CD4-positive, alpha-beta memory T cell (primary cell): ENCODE results near the gene RERE. TPM values are rescaled to one million over a fixed set of nuclear protein-coding genes. Genes with fewer than 3 reads are reported as not detected.

Experiments
- CTCF ChIA-PET: fragments of 350-600 bp; sonication (Branson Sonifier 250); formaldehyde crosslinking; loops from one replicate; lab custom pipeline; 2021; ENCODE audit warnings: inconsistent platforms; ENCODE audit not compliant: partially characterized antibody; lab: Charles Lee
- POLR2A ChIA-PET: fragments of 350-600 bp; sonication (Branson Sonifier 250); formaldehyde crosslinking; loops from one replicate; lab custom pipeline; 2021; ENCODE audit not compliant: partially characterized antibody; lab: Charles Lee
- DNase-seq, 5 donors: peaks; one replicate each; pipeline versions ENCODE4 v3.0.0 to v3.0.0-alpha.2; 2020 to 2022; ENCODE audit warnings: mixed read lengths in 1 of 5
- H3K27ac ChIP-seq: one replicate; pipeline ENCODE4 v1.7.0; 2013; ENCODE audit warnings: low read depth, low read length
- H3K27me3 ChIP-seq: 2 replicates; pipeline ENCODE4 v1.7.0; 2013; ENCODE audit warnings: mild to moderate bottlenecking, low read length, moderate library complexity; ENCODE audit not compliant: insufficient read depth
- H3K36me3 ChIP-seq: 2 replicates; pipeline ENCODE4 v1.7.0; 2013; ENCODE audit warnings: mild to moderate bottlenecking, low read length, moderate library complexity; ENCODE audit not compliant: insufficient read depth
- H3K4me1 ChIP-seq: 2 replicates; pipeline ENCODE4 v1.7.0; 2013; ENCODE audit warnings: mild to moderate bottlenecking, low read length, moderate library complexity; ENCODE audit not compliant: insufficient read depth
- H3K4me3 ChIP-seq, 2 donors: one replicate each; pipeline ENCODE4 v1.7.0; 2013; ENCODE audit warnings: low read length in 2 of 2, mild to moderate bottlenecking in 1 of 2
- H3K9me3 ChIP-seq, 2 donors: one replicate each; pipeline ENCODE4 v1.7.0; 2013; ENCODE audit warnings: low read length in 2 of 2, control low read depth in 1 of 2; ENCODE audit not compliant: control insufficient read depth in 1 of 2
- H3K27ac Mint-ChIP-seq, 7 donors: one replicate each; pipeline ENCODE4 v1.8.0; 2020 to 2021; ENCODE audit warnings: mixed read lengths in 7 of 7, mild to moderate bottlenecking in 6 of 7, inconsistent platforms in 3 of 7, moderate library complexity in 3 of 7
- H3K27me3 Mint-ChIP-seq, 2 donors: one replicate each; pipeline ENCODE4 v1.8.0; 2020 to 2021; ENCODE audit warnings: mixed read lengths in 2 of 2
- H3K36me3 Mint-ChIP-seq, 2 donors: one replicate each; pipeline ENCODE4 v1.8.0; 2020 to 2021; ENCODE audit warnings: mixed read lengths in 2 of 2, inconsistent platforms in 1 of 2, mild to moderate bottlenecking in 1 of 2
- H3K4me1 Mint-ChIP-seq, 4 donors: one replicate each; pipeline ENCODE4 v1.8.0; 2020 to 2021; ENCODE audit warnings: mixed read lengths in 4 of 4, mild to moderate bottlenecking in 1 of 4
- H3K4me3 Mint-ChIP-seq, 8 donors: one replicate each; pipeline ENCODE4 v1.8.0; 2020 to 2021; ENCODE audit warnings: mixed read lengths in 8 of 8, mild to moderate bottlenecking in 7 of 8, moderate library complexity in 6 of 8, inconsistent platforms in 3 of 8
- H3K9me3 Mint-ChIP-seq, 8 donors: one replicate each; pipeline ENCODE4 v1.8.0; 2020 to 2021; ENCODE audit warnings: mixed read lengths in 8 of 8, mild to moderate bottlenecking in 5 of 8, inconsistent platforms in 3 of 8, moderate library complexity in 1 of 8
- intact Hi-C: fragments of 100-400 bp; cut with micrococcal nuclease; formaldehyde crosslinking; loops from one replicate; pipeline ENCODE4 v1.15.1; 2023
- polyA plus RNA-seq, 2 donors: library from polyadenylated mRNA; unstranded; fragments of 300-500 nt; fragmentation: Illumina TruSeq; gene quantifications; one replicate each; pipeline ENCODE4 v1.2.3, GENCODE V29; 2021
- total RNA-seq, 2 experiments: library from RNA; stranded (reverse); gene quantifications; one replicate each; pipeline ENCODE4 v1.2.3, GENCODE V29; 2021

RERE gene
- total and polyA plus RNA-seq, 4 experiments from 2014 or later = 0.38 to 117 (median 60.3) TPM

DNA sequence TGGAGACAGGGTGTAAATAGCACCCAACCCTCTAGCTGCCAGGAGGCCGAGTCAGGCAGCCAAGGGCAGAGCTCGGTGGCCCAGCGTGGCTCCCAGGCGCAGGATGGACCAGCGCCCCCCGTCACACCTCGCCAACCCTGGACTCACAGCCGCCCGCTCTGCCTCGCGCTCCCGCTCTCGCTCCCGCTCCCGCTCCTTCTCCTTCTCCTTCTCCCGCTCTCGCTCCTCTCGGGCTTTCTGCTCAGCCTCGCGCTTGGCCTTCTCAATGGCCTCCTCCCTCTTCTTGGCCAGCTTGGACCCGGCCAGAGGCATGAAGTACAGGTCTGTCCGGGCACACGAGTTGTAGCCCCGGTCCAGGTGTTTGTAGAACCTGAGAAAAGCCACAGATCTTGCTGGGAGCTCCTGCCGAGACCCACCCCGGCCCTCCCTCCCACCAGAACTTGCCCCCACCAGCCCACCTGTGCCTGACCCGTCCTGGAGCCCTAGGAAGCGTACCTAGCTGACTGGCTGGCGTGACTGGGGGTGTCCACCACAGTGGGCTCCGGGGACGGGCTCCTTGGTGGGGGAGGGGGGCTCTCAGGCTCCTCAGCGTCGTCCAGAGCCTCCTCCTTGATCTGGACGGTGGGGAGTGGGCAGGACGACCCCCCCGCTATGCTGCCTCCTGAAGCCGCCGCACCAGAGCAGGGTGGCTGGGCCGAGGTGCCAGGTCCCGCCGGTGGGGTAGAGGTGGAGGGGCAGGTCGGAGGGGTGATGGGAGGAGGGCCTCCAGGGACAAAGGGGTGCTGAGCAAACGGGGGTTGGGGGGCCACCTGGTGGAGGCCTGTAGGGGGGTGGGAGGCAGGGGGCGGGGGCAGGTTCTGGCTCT, 457.6 kb downstream of the RERE start:
- Histone ChIP-seq H3K27me3 (no peaks in the 10 kb centered on the region), H3K27ac (no peak overlapping the region), H3K9me3 (no peaks in the 10 kb centered on the region), H3K36me3 (peaks cover 89% of the 10 kb centered on the region), H3K4me3 (no peak overlapping the region), H3K4me1 (no peaks in the 10 kb centered on the region)
- Mint-ChIP-seq H3K27ac (peak overlapping the region in 2 of 7 donors; percentile 25 to 62), H3K4me1 (peaks cover 0 to 3% (median 0%) of the 10 kb centered on the region in 4 donors), H3K4me3 (no peak overlapping the region), H3K27me3 (no peaks in the 10 kb centered on the region), H3K9me3 (peaks cover 0 to 2% (median 0%) of the 10 kb centered on the region in 8 donors), H3K36me3 (peaks cover 36 to 60% of the 10 kb centered on the region in 2 donors)
- POLR2A ChIA-PET = interaction anchor here (0.6 kb wide), 1 partner anchor 518 kb away, joined by 3 read pairs; no protein-coding TSS in a partner anchor
- CTCF ChIA-PET = interaction anchor here (1.0 kb wide), 1 partner anchor 366 kb away, joined by 3 read pairs; no protein-coding TSS in a partner anchor
- no peak for DNase-seq
- intact Hi-C loops = no loop called here

DNA sequence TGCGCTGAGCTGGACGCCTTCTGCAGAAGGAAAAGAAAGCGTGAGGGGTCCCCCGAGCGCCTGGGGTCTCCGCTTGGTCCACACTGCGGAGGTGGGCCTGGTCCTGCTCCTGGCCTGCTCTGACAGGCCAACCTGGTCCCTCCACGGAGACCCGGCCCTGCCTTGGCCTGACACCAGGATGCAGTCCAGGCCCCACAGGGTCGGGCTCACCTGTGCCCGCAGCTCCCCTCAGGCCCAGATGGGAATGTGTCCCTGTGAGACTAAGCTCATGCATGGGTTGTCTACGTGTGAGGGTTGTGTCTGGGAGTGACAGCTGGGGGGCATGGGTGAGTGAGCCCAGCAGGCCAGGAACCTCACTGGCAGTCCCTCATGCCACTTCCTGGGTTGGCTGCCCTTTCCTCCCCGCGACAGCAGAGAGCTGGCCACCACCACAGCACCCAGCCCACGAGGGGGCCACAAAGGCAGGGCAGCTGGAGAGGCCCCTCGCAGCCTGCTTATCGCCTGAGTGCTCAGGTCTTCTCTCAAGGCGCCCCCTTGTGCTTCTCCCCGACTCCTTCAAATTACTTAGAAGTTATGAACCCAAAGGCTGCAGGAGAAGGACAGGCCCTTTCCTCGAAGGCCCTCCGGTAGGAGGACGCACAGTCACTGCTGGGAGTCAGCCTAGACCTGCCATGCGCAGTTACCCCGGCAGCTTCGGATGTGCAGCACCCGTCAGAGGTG, 458.4 kb downstream of the RERE start:
- ChIA-PET CTCF (interaction anchor here (0.5 to 1.0 kb wide), 3 partner anchors 365 to 820 kb away, joined by 3 read pairs; no protein-coding TSS in a partner anchor), POLR2A (interaction anchor here (0.6 to 1.3 kb wide), 2 partner anchors 13 to 519 kb away, joined by 3 read pairs; no protein-coding TSS in a partner anchor)
- no peak overlapping the region for H3K27ac ChIP-seq
- H3K4me1 Mint-ChIP-seq = peaks cover 0 to 3% (median 0%) of the 10 kb centered on the region in 4 donors
- H3K4me1 ChIP-seq = no peaks in the 10 kb centered on the region
- H3K9me3 Mint-ChIP-seq = peaks cover 0 to 2% (median 0%) of the 10 kb centered on the region in 8 donors
- H3K9me3 ChIP-seq = no peaks in the 10 kb centered on the region
- no peak for DNase-seq
- H3K36me3 ChIP-seq = peaks cover 87% of the 10 kb centered on the region
- H3K27me3 Mint-ChIP-seq = no peaks in the 10 kb centered on the region
- H3K36me3 Mint-ChIP-seq = peaks cover 39 to 61% of the 10 kb centered on the region in 2 donors
- H3K4me3 ChIP-seq = no peak overlapping the region
- intact Hi-C loops = no loop called here
- no peak overlapping the region for H3K4me3 Mint-ChIP-seq
- peak overlapping the region in 1 of 7 donors; percentile 25 for H3K27ac Mint-ChIP-seq
- H3K27me3 ChIP-seq = no peaks in the 10 kb centered on the region

DNA sequence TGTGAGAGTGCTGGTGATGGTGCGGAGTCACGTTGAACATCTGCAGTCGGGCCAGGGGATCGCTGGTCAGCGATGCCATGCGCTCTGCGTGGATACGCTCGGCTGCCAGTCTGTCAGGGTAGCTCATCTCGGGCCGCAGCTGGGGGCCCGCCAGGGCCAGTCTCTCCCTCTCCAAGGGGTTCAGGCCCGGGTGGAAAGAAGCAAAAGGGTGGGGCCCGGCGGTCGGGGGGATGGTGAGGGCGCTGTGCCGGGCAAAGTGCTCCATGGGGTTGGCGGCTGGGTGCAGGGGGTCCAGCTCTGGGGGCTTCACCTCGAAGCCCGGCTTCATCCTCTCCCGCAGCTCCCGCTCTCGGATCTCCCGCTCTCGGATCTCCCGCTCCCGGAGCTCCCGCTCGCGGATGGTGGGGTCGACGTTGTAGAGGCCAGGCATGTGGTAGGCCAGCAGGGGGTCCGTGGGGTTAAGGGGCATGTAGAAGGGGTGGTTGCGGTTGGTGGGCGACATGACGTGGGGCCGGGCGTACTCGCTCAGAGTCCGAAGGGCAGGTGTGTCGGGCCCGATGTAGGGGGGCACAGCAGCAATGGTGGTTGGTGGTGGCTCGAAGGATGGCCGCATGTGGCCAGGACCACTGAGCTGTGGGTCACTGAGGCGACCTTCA, 459.1 kb downstream of the RERE start:
- H3K4me1 Mint-ChIP-seq = peaks cover 0 to 3% (median 0%) of the 10 kb centered on the region in 4 donors
- H3K9me3 Mint-ChIP-seq = peaks cover 0 to 2% (median 0%) of the 10 kb centered on the region in 8 donors
- Histone ChIP-seq H3K4me1 (no peaks in the 10 kb centered on the region), H3K9me3 (no peaks in the 10 kb centered on the region), H3K4me3 (no peak overlapping the region), H3K27ac (no peak overlapping the region), H3K27me3 (no peaks in the 10 kb centered on the region), H3K36me3 (peaks cover 86% of the 10 kb centered on the region)
- peaks cover 41 to 63% of the 10 kb centered on the region in 2 donors for H3K36me3 Mint-ChIP-seq
- ChIA-PET POLR2A (interaction anchor here (1.3 kb wide), 1 partner anchor 13 kb away, joined by 3 read pairs; no protein-coding TSS in a partner anchor), CTCF (interaction anchor here (0.5 to 1.0 kb wide), 3 partner anchors 366 to 821 kb away, joined by 3 read pairs; no protein-coding TSS in a partner anchor)
- intact Hi-C loops = no loop called here
- H3K27ac Mint-ChIP-seq = peak overlapping the region in 1 of 7 donors; percentile 46
- no peaks in the 10 kb centered on the region for H3K27me3 Mint-ChIP-seq
- no peak overlapping the region for H3K4me3 Mint-ChIP-seq
- DNase-seq = no peak

DNA sequence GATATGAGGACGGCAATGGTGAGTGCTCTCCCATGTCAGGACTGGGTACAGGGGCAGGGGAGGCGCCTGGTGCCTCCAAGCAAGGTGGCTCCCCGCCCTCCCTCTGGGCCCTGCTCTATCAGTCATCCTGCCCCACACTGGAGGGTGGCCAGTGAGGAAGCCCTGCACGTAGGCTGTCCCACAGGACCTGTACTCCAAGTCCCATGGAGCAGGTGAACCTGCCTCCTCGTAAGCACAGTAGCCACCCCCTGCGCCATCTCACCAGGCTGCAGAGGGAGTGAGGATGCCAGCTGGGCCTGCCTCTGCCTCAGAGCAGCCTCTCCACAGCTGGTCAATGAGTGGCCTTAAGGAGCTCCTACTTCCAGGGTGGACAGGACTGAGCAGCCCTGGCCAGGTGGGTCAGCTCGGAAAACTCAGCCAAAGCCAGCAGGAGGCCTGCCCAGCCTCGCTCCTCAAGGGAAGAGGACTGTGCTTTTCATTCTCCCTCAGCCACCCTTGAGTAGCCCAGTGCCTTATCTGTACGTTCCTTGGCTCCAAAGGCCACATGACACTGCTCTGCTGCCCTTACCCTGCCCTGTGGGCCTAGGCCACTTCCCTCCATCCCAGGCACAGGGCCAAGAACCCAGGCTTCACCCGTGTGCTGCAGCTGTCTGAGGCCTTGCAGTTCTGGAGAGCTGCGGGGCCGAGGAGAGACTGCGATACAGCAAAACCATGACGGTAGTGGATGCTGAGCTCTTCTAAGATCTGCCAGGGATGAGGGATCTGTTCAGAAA, 459.9 kb downstream of the RERE start:
- peaks cover 77% of the 10 kb centered on the region for H3K36me3 ChIP-seq
- H3K36me3 Mint-ChIP-seq = peaks cover 34 to 63% of the 10 kb centered on the region in 2 donors
- peaks cover 0 to 4% (median 0%) of the 10 kb centered on the region in 8 donors for H3K9me3 Mint-ChIP-seq
- no peak overlapping the region for H3K4me3 Mint-ChIP-seq
- CTCF ChIA-PET = interaction anchor here (0.6 kb wide), 1 partner anchor 384 kb away, joined by 3 read pairs; no protein-coding TSS in a partner anchor
- no peak for DNase-seq
- intact Hi-C loops = no loop called here
- H3K4me1 Mint-ChIP-seq = peaks cover 0 to 3% (median under 1%) of the 10 kb centered on the region in 4 donors
- H3K4me3 ChIP-seq = no peak overlapping the region
- no peak overlapping the region for H3K27ac ChIP-seq
- H3K27me3 ChIP-seq = no peaks in the 10 kb centered on the region
- POLR2A ChIA-PET = interaction anchor here (1.3 kb wide), 1 partner anchor 14 kb away, joined by 3 read pairs; no protein-coding TSS in a partner anchor
- no peaks in the 10 kb centered on the region for H3K9me3 ChIP-seq
- no peaks in the 10 kb centered on the region for H3K4me1 ChIP-seq
- H3K27me3 Mint-ChIP-seq = no peaks in the 10 kb centered on the region
- no peak overlapping the region for H3K27ac Mint-ChIP-seq

DNA sequence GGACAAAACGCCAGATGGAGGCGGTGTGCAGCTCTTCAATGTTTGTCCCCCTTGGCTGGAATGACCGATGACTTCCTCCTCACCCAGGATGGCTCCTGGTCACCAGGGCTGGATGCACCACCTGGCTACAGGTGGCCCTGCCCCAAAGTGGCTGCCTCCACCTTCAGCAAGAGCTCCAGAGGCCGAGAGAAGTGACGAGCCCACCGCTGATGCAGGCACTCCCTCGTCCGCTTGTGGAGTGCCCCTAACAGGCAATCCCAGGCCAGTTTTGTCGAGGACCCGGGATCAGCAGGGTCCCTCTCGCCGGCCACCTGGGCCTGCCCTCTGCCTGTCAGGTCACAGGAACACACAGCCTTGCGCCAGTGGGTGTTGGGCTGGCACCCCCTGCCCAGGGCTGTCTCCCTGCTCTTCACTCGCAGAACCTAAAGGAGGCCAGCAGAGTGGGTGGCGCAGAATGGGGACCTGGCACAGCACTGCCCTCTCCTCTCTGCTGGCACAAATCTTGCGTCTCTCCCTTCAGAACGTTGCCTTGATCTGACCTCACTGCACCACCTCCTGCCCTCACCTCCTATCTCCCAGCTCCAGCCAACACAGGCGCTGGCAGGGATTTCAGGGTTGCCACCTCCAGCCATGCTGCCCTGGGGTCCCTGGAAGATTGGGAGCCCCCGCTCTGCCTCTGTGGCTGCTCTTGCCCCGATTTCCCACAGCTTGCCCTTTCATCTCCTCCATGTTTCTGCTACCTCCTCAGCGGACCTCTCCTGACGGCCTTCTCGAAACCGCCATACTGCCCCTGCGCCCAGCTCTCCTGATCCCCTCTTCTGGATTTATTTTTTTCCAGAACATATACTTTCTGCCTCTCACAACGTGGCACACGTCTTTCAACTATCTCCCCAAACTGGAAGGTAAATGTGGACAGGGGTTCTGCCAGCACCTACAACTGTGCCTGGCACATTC, 460.9 kb downstream of the RERE start:
- H3K36me3 ChIP-seq = peaks cover 68% of the 10 kb centered on the region
- Mint-ChIP-seq H3K36me3 (peaks cover 27 to 58% of the 10 kb centered on the region in 2 donors), H3K27me3 (no peaks in the 10 kb centered on the region), H3K27ac (peak overlapping the region in 3 of 7 donors; percentile 50 to 73 (median 70)), H3K4me1 (peaks cover 0 to 4% (median 1%) of the 10 kb centered on the region in 4 donors), H3K4me3 (no peak overlapping the region), H3K9me3 (peaks cover 0 to 2% (median 0%) of the 10 kb centered on the region in 8 donors)
- CTCF ChIA-PET = no interaction called here
- no peak for DNase-seq
- no peaks in the 10 kb centered on the region for H3K4me1 ChIP-seq
- intact Hi-C loops = no loop called here
- no peaks in the 10 kb centered on the region for H3K27me3 ChIP-seq
- no peaks in the 10 kb centered on the region for H3K9me3 ChIP-seq
- no peak overlapping the region for H3K4me3 ChIP-seq
- POLR2A ChIA-PET = no interaction called here
- H3K27ac ChIP-seq = no peak overlapping the region
